Transverse colon (tissue), 3 donors: ENCODE data around the gene ZNF792.

Experiments
- CTCF ChIP-seq, 5 experiments: fragments of 200-600 bp in 3 of 5; fragments of 450-650 bp in 2 of 5; sonication (generic) in 3 of 5; IDR thresholded peaks; 1 replicate in 2 of 5; 2 replicates in 3 of 5; pipeline ENCODE4 v1.5.1; 2016 to 2017; ENCODE audit warnings: antibody characterized with exemption in 5 of 5, inconsistent platforms in 3 of 5, mild to moderate bottlenecking in 2 of 5, moderate library complexity in 1 of 5
- EP300 ChIP-seq: sonication (generic); formaldehyde crosslinking; IDR thresholded peaks from one replicate; pipeline ENCODE4 v1.6.1; 2017; ENCODE audit warnings: antibody characterized with exemption, low read depth

- TF ChIP-seq CTCF (IDR thresholded peaks at IDR 0.05) (peak; percentile 98 to 99 (median 99)), EP300 (no peak)
Observed at GRCh38 chr19:35013041-35013819, 49.2 kb upstream of the ZNF792 start.
